Globus pallidus (tissue), 1 donor: ENCODE results near the gene NHLRC3.
"Not testable (repeated sequence)": the region's sequence is repeated elsewhere in the genome, so short reads cannot be mapped to it uniquely, and the experiment has no call there.

Experiments used
- DNase-seq: peaks from one replicate; pipeline ENCODE4 v3.0.0-alpha.2; 2015; ENCODE audit warnings: low spot score

The NHLRC3 gene, protein sequence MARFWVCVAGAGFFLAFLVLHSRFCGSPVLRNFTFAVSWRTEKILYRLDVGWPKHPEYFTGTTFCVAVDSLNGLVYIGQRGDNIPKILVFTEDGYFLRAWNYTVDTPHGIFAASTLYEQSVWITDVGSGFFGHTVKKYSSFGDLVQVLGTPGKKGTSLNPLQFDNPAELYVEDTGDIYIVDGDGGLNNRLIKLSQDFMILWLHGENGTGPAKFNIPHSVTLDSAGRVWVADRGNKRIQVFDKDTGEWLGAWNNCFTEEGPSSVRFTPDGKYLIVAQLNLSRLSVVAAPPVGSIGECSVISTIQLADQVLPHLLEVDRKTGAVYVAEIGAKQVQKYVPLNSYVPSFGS

DNA sequence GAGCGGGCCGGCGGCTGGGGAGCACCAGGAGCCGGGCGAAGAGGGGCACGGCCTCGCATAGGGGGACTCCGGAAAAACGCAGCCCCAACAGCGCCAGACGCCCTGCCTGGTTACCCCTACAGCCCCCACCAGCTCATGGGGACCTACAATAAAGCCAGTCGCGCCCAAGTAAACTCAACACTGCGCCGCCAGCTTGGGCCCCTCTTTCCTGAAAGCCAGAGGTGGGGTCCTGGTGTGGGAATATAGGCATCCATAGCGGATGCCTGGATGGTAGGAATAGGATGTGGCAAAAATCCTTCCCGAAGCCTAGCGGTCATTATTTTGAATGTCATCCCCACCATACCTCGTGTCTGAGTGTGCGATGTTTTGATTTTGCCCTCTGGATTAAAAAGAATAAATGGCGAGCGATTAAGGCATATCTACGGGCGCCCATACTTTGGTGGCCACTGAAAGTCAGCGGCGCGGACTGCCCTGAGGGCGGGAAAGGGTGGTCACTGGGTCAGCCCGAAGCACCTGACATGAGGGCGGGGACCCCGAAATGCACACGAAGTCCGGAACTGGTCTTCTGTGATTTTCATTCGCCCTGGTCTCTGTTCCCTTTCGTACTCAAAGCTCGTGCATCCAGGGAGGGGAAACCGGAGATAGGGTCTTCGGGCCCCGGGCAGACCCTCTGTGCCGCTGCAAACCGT lies at the start of gene NHLRC3, which contains the start of gene PROSER1:
NHLRC3 (plus strand) TSS at position 577 of the 689 bp plus-strand sequence. CDS start 184 bp downstream, outside the sequence.
PROSER1 (minus strand) TSS at position 210 of the 689 bp plus-strand sequence. CDS start 847 bp downstream, outside the sequence.
- DNase-seq: peak; percentile 98

- no peak for DNase-seq
Observed at GRCh38 chr13:38990693-38991092, 47.6 kb upstream of the NHLRC3 start, which contains the start of gene STOML3. STOML3 (minus strand) TSS chr13:38990831; CDS start chr13:38990721, 110 bp downstream.

GRCh38 chr13:38993381-38993780 lies 44.9 kb upstream of the NHLRC3 start:
- DNase-seq: no peak

GRCh38 chr13:38998739-38999138 lies 39.5 kb upstream of the NHLRC3 start:
- no peak for DNase-seq

DNA sequence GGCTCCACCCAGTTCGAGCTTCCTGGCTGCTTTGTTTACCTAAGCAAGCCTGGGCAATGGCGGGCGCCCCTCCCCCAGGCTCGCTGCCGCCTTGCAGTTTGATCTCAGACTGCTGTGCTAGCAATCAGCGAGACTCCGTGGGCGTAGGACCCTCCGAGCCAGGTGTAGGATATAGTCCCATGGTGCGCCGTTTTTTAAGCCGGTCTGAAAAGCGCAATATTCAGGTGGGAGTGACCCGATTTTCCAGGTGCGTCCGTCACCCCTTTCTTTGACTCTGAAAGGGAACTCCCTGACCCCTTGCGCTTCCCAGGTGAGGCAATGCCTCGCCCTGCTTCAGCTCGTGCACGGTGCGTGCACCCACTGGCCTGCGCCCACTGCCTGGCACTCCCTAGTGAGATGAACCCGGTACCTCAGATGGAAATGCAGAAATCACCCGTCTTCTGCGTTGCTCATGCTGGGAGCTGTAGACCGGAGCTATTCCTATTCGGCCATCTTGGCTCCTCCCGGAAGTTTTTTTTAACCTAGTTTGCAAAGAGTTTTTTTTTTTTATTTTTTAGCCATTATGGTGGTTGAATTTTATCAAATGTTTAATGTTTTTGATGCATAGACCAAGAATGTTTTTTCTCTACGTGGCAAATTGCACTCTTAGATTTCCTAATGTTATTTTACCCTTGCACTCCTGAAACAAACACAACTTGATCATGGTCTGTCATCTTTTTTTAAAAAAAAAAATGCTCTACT lies 31.7 kb upstream of the NHLRC3 start:
- DNase-seq: not testable (repeated sequence)

GRCh38 chr13:39012608-39013007 lies 25.6 kb upstream of the NHLRC3 start:
- no peak for DNase-seq

- DNase-seq: no peak
Observed at GRCh38 chr13:39013462-39013861, 24.8 kb upstream of the NHLRC3 start.

DNA sequence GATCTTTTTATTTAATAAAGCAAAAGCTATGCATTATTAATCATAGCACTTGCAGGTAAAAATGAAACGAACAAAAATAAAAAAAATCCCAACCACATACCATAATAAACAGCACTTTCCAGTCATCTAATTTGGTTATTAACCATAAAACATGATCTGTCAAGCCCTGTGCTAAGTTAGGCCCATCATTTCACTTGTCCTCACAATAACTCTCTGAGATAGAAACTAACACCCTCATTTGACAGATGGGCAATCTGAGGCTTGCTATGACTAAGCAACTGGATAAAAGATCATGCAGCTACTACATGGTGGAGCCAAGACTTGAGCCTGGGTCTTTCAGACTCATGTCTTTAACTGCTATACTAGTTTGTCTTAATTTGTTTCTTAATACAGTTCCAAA lies 22.2 kb upstream of the NHLRC3 start:
- DNase-seq: no peak

- peak; percentile 37 for DNase-seq
Observed at GRCh38 chr13:39016787-39017186, 21.5 kb upstream of the NHLRC3 start.

DNA sequence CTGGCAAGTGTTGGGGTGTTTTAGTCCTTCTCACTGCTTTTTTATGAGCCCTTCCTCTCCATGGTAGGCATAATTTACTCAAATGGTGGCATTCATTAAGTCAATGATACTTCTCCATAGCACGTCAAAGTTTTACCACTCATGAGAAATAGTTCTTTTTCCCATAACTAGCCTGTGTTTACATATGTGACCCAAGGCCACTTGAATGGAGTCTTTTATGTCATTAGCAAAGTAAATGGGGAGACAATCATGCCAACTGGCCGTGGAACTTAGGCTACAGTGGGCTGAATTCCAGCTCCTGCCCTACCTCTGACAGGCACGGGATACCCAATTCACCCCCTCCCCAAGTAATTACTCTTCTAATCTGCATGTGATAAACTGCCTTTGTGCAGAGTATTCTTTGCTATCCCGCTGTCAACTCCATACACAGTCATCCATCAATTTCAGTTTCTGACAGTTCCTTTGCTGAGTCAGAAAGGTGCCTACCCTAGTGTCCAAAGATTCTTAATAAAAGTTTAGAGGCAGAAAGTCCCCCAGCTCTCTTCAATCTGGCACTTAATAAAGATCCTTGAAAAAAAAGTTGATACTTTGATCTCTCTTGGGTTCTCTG lies 17.3 kb upstream of the NHLRC3 start:
- DNase-seq: no peak

GRCh38 chr13:39023316-39023715 lies 14.9 kb upstream of the NHLRC3 start:
- DNase-seq: no peak

DNA sequence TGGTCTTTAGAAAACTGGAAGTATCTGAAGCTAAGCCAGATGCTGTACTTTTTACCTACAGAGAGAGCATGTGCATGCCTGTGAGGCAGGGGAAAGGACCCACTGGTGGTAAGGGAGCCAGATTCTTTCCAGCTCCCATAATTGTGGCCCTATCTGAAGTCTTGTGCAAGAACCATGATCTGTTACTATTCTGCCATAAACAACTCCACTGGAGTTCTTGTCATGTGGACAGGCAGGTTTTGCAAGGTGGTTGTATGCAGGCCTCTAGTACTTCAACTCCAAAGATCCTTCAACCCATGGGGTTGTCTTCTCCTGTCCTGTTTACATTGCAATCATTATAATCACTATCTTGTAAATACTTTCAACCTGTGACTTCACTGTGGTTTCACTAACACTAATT lies 14.5 kb upstream of the NHLRC3 start:
- DNase-seq: no peak

DNA sequence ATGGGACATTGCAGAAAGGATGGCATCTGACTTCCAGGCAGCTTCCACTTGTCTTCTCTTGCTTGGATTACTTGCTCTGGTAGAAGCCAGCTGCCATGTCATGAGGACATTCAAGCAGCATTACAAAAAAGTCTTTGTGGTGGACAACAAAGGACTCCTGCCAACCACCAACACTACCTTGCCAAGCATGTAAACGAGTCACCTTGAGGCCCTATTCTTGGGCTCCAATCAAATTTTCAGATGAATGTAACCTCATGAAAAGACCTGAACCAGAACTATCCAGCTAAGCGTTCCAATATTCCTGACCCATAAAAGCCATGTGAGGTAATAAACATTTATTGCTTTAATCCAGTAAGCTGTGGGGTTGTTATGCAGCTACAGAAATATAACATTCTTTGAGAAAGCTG lies 12.8 kb upstream of the NHLRC3 start:
- DNase-seq: no peak

DNA sequence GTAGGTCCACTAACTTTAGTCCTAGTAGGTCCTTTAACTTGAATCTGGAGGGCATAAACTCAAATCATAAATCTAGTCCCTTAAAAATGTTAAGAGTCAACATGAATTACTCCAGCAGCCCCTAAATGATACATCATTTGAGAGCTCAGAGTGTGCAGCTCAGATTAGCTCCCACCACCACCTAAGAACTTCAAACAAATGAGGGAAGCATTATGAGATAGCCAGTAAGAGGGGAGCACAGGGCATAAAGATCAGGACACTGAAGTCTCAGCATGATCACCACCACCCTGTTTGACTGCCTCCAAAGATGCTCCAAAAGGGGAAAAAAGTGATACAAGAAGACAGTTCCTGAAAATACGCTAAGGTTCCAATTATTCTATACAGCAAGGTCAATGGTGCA lies 6.1 kb upstream of the NHLRC3 start:
- DNase-seq: no peak

DNA sequence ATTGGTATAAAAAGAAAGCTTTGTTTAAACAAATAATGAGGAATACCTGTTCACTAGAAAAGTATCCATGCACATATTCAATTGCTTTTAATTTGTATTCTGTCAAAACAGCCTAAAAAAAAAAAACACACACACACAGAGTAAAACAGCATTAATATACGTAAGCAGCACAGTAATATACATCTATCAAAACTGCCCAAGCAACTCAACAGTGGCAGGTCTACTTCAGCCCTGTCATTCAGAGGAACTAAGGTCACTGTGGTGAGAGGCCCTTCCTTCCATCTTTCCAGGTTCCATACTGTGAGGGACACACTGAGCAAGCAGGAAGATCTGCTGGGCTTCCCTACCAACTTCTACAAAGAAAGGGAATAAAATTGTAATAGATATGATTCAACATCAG lies 4.2 kb upstream of the NHLRC3 start:
- no peak for DNase-seq

GRCh38 chr13:39035204-39035603 lies 3.1 kb upstream of the NHLRC3 start:
- no peak for DNase-seq

GRCh38 chr13:39035799-39036198 lies 2.5 kb upstream of the NHLRC3 start:
- DNase-seq: no peak

DNA sequence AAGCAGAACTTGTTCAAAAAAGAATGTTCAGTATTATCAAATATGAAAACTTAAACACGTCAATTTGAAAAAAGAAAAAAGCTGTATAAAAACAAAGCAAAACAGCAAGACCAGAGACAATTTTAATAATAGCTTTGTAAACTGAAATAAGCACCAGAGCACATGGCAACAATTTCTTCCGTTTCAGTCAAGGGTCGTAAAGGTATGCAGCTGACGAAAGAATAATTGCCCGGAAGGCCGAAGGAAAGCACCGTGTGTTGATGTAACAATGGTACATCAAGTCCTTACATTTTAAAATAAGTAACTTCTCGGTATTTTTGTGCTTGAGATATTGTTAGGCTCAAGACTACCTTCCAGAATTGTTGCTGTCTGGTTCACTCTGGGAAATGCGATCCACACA lies 2.0 kb upstream of the NHLRC3 start:
- no peak for DNase-seq

GRCh38 chr13:39037410-39037879 lies 811 bp upstream of the NHLRC3 start:
- no peak for DNase-seq

DNA sequence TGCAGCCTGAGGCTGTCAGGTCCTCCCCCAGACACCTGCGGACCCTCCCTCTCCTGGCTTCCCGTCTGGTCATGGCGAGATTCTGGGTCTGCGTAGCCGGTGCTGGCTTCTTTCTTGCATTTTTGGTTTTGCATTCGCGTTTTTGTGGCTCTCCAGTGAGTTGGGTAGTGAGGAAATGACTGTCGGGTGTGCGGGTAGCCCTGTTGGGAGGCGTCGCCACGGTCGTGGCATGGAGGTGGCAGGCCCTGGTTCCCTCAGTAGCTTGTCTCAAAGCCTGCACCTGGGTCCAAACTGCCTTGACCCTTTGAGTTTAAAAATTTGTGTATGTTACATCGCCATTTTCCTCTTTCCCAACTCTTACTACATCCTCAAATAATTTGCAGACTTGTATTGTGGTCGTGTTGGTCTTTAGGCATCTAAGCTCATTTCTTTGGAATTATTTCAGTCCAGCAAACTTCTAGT lies 344 bp downstream of the NHLRC3 start:
- no peak for DNase-seq

DNA sequence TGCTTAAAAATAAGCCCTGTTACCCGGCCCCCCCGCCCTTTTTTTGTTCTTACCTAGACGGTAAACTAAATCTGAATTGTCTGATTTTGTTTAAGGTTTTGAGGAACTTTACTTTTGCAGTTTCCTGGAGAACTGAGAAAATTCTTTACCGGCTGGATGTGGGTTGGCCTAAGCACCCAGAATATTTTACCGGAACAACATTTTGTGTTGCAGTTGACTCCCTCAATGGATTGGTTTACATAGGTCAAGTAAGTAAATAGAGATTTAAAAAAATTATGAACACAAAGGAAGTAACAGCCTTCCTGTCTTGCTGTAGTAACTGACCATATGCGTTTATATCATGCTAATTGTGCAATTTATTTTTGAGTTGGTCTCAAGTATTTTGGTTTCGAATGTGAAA lies 785 bp downstream of the NHLRC3 start:
- no peak for DNase-seq

GRCh38 chr13:39040206-39040605 lies 1.9 kb downstream of the NHLRC3 start:
- no peak for DNase-seq
